GM19397 (cell line): Measurements from ENCODE around the gene FOXP1.

Experiments
- ATAC-seq: cut with Tn5 transposase; IDR thresholded peaks from one replicate; pipeline ENCODE4 v1.9.1; 2021; ENCODE audit warnings: mild to moderate bottlenecking, moderate library complexity; ENCODE audit not compliant: unreplicated experiment

The FOXP1 gene

GRCh38 chr3:71433631-71434030, 149.9 kb downstream of the FOXP1 start:
- ATAC-seq, result no peak

GRCh38 chr3:71432044-71432975, 151.2 kb downstream of the FOXP1 start:
- ATAC-seq, result no peak

GRCh38 chr3:71430941-71431552, 152.5 kb downstream of the FOXP1 start:
- no peak for ATAC-seq

DNA sequence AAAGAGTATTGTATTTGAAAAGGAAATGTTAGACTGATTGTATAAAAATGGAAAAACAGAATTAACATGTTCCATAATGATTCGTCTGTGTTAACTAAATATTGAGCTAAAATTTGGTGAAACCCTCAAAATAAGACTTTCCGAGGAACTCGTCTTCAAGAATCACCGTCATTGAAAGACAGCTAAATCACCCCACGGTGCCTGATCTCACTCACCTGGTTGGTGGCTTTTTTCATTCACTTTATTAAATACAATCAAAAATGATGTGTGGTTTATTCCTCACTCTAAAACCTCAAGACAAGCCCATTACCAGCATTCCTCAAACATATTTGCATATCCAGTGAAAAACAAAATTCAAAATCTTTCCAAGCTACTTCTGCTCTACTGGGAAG, 153.9 kb downstream of the FOXP1 start:
- no peak for ATAC-seq

GRCh38 chr3:71428841-71429596, 154.5 kb downstream of the FOXP1 start:
- no peak for ATAC-seq

DNA sequence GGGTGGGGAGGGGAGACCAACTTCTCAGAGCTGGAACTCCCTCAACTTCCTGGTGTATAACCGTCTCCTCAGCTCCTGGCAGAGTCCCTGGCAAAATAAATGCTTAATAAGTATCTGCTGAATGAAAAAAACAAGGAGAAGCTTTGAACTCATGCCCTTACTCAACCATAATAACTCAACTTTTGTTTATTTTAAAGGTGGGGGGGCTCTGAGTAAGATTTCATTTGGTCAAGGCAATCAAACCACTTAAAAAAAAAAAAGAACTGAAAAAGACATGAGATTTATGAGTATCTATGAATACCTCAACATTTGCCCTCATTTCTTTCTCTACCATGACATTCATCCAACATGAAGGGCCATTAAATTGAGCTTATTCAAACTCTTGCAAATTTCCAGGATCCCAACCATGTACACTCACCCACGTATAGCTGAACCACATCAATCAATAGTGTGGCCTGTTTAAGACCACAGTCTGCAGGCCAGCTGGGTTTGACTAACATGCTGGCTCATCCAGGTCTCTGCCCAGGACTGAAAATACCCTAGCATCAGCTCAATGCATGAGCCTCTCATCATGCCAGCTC, 157.9 kb downstream of the FOXP1 start:
- no peak for ATAC-seq

DNA sequence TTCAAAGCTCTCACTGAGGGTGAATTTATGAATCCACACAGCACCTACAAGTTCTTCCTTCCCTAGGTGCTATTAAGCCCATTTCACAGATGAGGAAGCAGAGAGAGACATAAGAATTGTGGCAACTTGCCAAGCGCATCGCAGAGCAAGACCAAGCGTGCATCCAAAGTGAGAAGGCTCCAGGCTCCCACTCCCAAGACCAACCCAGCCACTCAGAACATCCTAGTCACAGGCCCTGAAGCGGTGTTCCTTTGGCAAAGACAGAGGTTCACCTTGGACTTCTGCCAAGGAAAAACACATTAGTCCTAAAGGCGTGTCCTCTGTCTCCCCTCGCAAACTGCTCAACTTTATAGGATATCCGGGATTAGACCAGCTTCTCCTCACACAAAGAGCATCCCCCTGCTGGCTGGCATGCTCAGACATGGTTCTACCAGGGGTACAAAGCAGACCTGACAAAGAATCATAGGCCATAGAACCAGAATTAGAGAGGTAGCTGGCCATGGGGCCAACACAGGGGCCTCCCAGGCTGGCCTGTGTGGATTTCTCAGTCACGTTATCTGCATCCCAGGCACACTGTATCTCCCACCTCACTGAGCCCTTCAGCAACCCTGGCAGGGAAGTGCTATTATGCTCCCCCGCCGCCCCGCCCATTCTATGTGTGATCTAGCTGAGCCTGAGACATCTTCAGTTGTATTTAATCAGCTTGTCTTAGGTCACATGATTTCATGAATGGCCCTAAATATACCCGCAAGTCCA, 160.2 kb downstream of the FOXP1 start:
- ATAC-seq, result no peak

DNA sequence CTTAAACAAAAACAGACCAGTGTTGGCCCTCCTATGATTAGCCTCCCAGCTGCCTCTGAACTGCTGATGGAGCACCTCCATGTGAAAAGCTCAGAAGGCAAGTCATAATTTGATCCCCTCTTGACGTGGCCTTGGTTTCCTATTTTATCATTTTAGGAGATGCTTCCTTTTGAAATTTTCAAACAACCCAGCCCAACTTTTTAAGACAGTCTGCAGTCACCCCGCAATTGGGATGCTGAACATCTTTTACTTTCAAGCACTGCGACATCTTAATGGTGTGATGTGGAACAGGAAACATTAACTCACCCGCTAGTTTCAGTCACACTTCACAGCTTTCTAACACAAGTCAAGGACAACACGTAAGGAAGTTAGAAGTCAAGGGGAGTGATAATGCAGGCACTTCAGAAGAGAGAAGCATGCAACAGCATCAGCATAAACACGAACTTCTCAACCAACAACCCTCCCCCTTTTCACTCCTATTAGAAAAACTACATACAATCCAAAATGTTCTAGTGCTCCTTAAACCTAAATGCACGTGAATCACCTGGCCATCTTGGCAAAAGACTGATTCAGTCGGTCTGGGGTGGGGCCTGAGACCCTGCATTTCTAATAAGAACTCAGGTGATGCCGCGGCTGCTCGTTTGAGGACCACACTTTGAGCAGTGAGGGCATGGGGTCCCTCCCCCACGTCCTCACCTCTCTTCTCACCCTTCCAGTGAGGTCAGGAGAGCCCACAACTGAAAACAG, 161.5 kb downstream of the FOXP1 start:
- peak; percentile 86 for ATAC-seq

DNA sequence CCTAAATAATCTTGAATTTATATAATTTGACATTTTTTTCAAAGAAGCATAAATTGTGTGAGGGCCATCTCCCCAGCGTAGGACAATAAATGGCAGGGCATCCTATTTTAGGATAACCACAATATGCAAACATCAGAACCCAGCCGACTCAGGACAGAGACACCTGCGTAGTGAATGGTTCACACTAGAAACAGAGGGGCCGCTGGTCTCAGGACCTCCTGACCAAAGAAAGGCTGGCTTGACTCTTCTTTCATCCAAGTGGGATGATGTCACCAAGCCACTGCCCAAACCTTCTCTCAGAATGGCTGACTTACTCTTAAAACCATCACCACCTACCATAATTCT, 162.1 kb downstream of the FOXP1 start:
- ATAC-seq, result peak; percentile 60

- ATAC-seq, result no peak
These were observed 164.2 kb downstream of the FOXP1 start for GRCh38 chr3:71419369-71419768.

- ATAC-seq, result no peak
These were observed 165.7 kb downstream of the FOXP1 start for GRCh38 chr3:71417791-71418190.

- ATAC-seq, result no peak
These were observed 166.7 kb downstream of the FOXP1 start for GRCh38 chr3:71416876-71417275.

DNA sequence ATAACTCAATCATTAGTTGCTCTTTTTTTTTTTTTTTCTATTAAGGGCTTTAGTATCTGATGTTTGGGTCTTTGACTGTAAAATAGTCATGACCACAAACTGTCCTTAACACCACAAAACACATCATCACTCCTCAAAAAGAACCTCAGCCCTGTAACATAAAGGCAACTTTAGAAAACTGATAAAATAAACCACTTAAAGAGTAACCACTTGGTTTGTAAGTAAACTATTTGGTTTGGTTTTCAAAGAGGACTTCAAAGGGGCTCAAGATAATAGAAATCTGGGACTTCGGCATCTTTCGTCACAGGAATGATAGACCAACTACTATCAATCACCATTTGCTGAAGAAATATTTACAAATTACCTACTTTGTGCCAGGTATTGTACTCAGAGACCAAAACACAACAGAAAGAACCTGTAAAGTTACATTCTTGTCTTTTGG, 167.8 kb downstream of the FOXP1 start:
- ATAC-seq, result no peak

DNA sequence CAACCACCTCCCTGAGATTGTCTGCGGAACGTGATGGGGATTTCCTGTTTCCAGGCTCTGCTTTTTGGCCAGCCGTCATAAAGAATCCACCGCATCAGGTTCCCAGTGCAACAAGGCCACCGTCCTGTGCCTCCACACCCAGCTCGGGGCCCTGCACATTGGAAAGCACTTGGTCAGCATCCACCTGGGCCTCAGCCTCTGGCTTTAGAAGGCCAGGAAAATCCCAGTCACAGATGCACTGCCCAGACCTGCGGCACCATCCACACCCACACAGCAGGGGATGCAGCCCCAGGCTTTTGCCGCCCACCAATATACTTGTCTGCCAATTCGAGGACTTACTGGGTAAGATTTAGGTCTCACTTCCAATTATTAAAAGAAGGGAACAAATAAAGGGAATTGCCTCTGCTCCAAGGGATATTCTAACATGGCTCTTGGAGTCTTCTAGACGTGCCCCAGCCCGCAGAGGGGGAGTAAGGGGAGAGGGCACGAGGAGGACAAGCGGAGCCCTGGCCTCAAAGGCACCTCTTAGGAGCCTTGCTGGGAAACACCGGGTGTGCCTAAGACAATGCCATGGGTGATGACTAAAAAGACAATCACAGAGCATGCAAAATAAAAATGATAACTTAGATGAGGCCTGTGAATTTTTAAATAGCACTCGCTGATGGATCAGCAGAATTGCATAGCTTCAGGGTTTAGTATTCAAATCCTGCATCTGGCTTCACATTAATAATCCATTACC, 169.2 kb downstream of the FOXP1 start:
- no peak for ATAC-seq

DNA sequence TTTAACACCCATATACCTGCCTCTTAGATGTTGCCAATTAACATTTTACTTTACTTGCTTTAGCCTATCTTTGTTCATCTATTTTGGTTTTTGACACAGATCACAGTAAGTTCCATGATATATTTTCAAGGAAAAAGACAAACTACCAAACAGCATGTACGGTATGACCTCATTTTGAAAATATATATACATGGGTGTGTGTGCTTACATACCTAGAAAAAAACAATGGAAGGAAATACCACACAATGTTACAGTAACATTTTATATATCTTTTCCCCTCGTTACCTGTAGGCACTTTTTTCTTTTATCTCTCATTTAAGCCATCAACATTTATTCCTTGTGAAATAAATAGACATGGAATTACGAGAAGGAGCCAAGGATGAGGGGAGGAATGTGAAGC, 170.0 kb downstream of the FOXP1 start:
- no peak for ATAC-seq

GRCh38 chr3:71409352-71409751, 174.2 kb downstream of the FOXP1 start:
- no peak for ATAC-seq

DNA sequence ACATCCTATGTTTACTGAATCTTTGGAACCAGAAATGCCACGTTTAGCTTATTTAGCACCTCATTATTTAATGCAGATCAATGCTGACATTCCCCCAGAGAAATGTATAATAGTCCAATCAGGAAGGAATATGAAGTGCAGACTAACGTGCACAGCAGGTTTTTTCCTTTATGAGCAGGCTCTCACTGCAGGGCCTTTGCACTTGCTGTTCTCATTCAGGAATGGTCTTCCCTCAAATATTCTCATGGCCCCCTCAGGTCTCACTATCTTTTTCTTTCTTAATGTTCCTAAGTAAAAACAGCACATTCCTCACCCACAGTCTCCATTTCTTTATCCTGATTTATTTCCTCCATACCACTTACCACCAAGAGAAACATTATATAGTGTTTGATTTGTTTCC, 174.6 kb downstream of the FOXP1 start:
- no peak for ATAC-seq

DNA sequence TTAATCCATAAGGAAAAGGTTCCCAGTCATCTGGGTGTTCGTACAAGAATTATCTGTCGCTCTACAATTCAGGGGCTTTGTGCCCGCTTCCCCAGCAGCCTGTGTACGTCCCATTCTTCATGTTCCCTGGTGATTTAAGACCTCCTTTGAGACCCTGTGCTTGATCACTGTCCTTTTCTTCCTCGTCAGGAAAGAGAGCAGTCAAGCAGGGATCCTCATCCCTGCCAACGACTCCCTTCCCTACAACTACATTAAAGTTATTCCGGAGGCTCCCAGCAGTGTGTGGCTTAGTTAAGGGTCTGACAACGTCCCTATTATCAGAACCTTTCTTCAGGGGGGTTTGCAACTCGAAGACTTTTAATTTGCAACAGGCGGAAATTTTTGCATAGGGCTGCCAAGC, 175.7 kb downstream of the FOXP1 start:
- ATAC-seq, result no peak
